Mucosa of stomach (tissue), 1 donor: ENCODE results near the gene CCDC71.
A peak's percentile ranks its signal among the peaks of the same experiment; 100 is the strongest.

ENCODE experiments used
- H3K27me3 ChIP-seq: one replicate; pipeline ENCODE4 v1.7.0; 2013; ENCODE audit warnings: mild to moderate bottlenecking, low read length; ENCODE audit not compliant: control insufficient read depth, insufficient read depth
- H3K36me3 ChIP-seq: one replicate; pipeline ENCODE4 v1.7.0; 2013; ENCODE audit warnings: low read length; ENCODE audit not compliant: control insufficient read depth, insufficient read depth
- H3K4me1 ChIP-seq: one replicate; pipeline ENCODE4 v1.7.0; 2013; ENCODE audit warnings: mild to moderate bottlenecking, low read length; ENCODE audit not compliant: control insufficient read depth, insufficient read depth
- H3K4me3 ChIP-seq: one replicate; pipeline ENCODE4 v1.7.0; 2013; ENCODE audit warnings: low read length
- H3K9ac ChIP-seq: one replicate; pipeline ENCODE4 v1.7.0; 2013; ENCODE audit warnings: mild to moderate bottlenecking, low read length, moderate library complexity
- H3K9me3 ChIP-seq: one replicate; pipeline ENCODE4 v1.7.0; 2013; ENCODE audit warnings: mild to moderate bottlenecking, low read length, moderate library complexity; ENCODE audit not compliant: control insufficient read depth
- donor health status: Pancreatic carcinoma.

Gene CCDC71

DNA sequence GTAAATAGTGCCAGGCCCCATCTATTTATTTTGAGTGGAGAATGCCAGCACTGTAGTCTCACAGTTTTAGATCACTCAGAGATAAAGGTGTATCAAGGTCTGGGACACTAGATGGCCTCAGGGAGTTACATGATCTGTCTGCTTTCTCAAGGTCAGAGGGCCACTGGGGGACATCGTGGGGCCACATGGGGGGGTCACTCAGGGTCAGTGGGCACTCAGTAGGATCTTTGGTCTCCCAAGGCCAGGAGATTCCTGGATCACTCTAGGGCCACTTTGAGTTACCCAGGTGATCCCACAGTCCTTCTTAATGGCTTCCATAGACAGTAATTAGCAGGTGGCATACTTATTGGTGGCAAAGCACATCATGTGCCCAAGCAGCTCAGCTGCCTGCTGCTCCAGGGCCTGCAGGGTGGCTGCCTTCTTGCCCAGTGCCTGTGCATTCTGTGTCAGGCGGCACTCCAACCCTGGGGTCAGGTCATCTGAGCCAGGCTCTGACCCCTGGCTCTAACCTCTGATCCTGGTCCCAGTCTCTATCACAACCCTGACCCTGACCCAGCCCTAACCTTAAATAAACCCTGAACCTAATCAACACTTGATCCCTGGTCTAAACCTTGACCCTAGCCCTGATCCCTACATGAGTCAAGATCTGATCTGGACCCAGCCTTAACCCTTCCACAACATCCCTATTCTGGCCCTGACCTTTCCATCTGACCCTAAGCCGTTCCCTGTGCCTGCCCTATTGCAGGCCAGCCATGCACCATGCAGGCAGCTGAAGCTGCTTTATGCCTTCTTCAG is 31.5 kb downstream of the CCDC71 start:
- Histone ChIP-seq H3K4me1 (peaks cover 18% of the 10 kb centered on the region), H3K9me3 (no peaks in the 10 kb centered on the region), H3K4me3 (no peak overlapping the region), H3K36me3 (no peaks in the 10 kb centered on the region), H3K27me3 (peaks cover 9% of the 10 kb centered on the region), H3K9ac (no peak overlapping the region)

DNA sequence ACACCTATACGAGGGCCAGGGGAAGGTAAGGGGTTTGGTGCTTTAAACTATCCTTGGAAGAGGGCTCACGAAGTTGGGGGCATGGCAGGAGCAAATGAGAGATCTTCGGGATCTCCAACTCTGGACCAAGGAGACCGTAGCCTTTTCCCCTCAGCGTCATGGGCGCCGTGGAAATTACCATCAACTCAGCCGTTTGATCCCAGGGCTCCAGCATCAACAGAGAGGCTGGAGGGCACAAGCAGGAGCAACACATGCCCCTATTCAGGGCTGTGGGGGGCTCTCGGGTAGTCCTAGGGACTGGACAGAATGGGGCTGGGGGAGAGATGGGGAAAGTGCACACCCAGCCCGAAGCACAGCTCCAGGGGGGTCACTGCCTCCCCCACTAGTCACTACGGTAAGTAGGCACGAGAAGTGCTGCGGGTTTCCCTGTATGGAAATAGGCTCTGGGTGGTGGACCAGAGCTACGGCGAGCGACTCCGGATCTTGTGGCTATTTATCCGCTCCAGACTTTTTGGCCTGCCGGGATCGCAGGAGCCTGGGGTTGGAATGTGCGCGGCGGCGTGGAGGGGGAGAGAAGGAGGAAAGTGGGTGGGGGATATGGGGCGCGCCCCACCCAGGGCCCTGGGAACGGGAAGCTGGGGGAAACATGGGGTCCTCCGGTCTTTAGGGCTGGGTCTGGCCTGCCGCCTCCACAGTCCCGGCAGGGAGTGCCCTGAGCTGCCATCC is 32.7 kb downstream of the CCDC71 start:
- Histone ChIP-seq H3K4me1 (peaks cover 18% of the 10 kb centered on the region), H3K9ac (peak overlapping the region; percentile 63), H3K4me3 (peak overlapping the region; percentile 44), H3K27me3 (peaks cover 9% of the 10 kb centered on the region), H3K36me3 (no peaks in the 10 kb centered on the region), H3K9me3 (no peaks in the 10 kb centered on the region)

DNA sequence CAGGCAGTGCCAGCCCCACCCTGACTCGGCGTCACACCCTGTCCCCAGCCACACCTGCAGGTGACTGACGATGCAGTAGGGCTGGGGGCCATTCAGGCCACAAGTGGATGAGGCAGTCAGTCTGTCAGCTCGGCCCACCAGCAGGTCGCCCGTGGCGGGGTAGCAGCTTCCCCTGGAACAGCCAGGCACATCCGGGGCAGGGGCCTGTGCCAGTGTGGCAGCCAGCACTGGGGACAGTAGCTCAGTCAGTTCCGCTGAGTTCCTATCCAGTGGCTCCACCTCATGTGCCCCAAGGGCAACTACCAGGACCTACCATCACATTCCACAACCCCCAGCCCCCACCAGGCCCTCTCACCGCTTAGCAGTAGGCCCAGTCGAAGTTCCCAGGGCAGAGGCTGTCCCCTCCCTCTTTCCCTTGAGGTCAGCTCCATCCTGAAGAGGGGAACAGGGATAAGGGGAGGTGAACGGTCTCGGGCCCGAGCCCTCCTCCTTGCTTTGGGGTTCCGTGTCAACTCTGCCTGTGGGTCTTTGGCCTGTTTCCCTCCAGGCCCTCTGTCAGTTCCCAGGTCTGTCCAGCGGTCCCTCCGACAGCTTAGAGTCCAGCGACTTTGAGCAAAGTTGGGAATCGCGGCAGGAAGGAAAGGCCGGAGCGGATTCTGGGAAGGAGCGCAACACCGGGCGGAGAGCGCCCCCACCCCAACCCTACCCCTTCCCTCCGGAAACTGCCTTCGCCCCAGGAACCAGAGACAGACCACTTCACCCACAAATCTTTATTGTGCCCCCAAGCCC is 33.5 kb downstream of the CCDC71 start, which contains the start of gene LAMB2:
Gene LAMB2 (minus strand): TSS at position 614 of the 789 bp plus-strand sequence. CDS start 183 bp downstream, at position 431.
- Histone ChIP-seq H3K36me3 (no peaks in the 10 kb centered on the region), H3K9me3 (no peaks in the 10 kb centered on the region), H3K27me3 (peaks cover under 1% of the 10 kb centered on the region), H3K4me3 (peak within 1 kb of the TSS; percentile 44), H3K9ac (peak within 1 kb of the TSS; percentile 63), H3K4me1 (peaks cover 18% of the 10 kb centered on the region)

DNA sequence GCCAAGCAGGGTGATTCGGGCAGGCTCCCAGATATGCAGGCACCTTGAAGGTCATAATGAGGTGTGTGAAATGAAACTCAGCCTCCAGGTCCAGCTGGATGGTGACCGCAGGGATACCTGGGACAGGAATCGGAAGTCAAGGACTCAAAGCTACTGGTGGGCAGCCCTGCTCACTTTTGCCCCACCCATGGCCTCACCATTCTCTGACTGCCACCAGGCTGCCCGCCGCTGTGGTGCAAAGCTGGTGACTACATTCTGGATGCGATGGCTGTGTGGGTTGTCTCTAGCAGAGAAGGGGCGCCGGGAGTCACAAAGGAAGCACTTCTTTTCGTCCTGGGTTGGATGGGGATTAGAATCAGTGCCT is 34.1 kb downstream of the CCDC71 start:
- H3K9ac ChIP-seq: peak overlapping the region; percentile 63
- no peaks in the 10 kb centered on the region for H3K9me3 ChIP-seq
- H3K4me1 ChIP-seq: peaks cover 18% of the 10 kb centered on the region

DNA sequence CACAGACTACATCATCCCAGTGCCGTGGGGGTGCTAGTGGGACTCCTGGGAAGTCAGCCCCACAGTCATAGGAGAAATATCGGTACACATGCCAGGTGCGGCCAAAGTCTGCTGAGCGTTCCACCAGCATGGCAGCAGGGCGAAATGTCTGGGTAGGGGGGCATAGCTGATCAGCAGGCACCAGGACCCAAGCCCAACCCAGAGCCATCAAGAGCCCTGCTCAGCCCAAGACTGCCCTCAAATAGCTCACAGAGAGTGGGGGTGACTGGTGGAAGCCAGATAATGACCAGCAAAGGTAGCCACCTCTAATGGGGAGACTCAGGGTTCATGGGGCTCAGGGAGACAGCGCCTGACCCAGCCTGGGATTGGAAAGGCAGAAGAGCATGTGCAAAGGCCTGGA is 34.6 kb downstream of the CCDC71 start:
- H3K9me3 ChIP-seq: no peaks in the 10 kb centered on the region
- peak overlapping the region; percentile 63 for H3K9ac ChIP-seq
- peaks cover 18% of the 10 kb centered on the region for H3K4me1 ChIP-seq
- H3K4me3 ChIP-seq: peak overlapping the region; percentile 44
- no peaks in the 10 kb centered on the region for H3K36me3 ChIP-seq
- no peaks in the 10 kb centered on the region for H3K27me3 ChIP-seq

More for the DNA sequence above, 34.1 kb downstream of the CCDC71 start:
- Histone ChIP-seq H3K36me3 (no peaks in the 10 kb centered on the region), H3K4me3 (peak overlapping the region; percentile 44), H3K27me3 (no peaks in the 10 kb centered on the region)

DNA sequence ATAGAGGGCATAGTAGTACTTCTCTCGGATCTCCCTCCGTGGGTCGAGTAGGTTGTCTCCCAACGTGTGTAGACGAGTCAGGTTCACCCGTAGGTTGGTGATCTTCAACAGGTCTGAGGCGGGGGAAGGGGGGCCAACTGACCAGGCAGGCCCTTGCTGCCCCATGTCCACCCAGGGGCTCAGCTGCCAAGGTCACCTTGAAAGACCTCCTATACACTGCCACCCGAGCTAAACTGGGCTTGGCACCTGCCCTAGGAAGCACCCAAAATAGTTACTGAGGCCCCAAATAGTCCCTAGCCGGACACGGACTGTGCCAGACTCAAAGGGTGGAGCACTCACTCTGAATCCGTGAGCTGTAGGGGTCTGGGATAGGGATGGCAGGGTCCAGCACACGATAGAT is 35.1 kb downstream of the CCDC71 start:
- H3K9ac ChIP-seq: no peak overlapping the region
- H3K27me3 ChIP-seq: no peaks in the 10 kb centered on the region
- H3K4me1 ChIP-seq: peaks cover 18% of the 10 kb centered on the region
- H3K4me3 ChIP-seq: no peak overlapping the region
- no peaks in the 10 kb centered on the region for H3K36me3 ChIP-seq
- no peaks in the 10 kb centered on the region for H3K9me3 ChIP-seq

DNA sequence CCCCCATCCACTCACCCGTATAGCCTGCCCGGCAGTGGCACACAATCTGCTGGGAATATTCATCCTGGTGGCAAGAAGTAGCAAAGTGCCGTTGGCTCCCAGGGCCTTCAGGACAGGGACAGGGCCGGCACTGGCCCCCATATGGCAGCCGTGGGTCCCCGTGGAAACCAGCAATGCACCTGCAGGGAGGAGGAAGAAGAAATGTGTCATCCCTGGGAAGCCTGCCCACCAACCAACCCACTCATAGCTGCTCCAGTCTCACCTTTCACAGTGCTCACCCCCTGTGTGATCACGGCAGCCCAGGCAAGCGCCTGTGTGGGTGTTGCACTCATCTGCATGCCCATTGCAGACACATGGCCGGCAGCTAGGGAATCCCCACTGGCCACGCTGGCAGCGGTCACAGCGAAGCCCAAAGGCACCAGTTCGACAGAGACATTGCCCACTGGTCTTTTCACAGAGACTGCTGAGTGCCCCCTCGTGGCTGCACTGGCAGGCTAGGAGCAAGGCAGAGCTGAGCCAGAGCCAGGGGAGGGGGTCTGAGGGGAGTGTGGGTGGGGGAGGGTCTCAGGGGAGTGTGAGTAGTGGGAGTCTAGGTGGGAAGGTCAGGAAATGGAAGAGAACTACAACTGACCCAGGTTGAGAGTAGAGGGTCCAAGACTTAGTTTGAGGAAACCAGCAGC is 41.0 kb downstream of the CCDC71 start:
- peaks cover 8% of the 10 kb centered on the region for H3K36me3 ChIP-seq
- no peak overlapping the region for H3K9ac ChIP-seq
- no peaks in the 10 kb centered on the region for H3K27me3 ChIP-seq
- no peak overlapping the region for H3K4me3 ChIP-seq
- H3K4me1 ChIP-seq: no peaks in the 10 kb centered on the region
- no peaks in the 10 kb centered on the region for H3K9me3 ChIP-seq

DNA sequence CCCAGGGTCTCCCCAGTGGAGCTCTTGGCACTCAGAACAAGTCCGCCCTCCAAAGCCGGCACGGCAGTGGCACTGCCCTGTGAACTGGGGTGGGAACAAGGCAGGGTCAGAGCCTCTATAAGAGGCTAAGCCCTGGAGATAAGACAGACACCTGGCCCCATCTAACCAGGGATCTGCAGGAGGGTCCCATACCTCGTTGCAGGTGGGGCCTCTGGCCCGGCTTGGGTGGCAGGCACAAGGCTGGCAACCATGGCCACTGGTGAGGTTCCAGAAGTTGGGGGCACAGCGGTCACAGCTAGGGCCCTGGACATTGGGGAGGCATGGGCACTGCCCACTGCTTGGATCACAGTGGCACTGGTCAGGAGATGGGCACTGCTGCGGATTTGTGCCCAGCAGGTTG is 41.9 kb downstream of the CCDC71 start:
- H3K36me3 ChIP-seq: peaks cover 8% of the 10 kb centered on the region
- peaks cover 9% of the 10 kb centered on the region for H3K4me1 ChIP-seq
- H3K9ac ChIP-seq: no peak overlapping the region
- no peaks in the 10 kb centered on the region for H3K9me3 ChIP-seq
- H3K27me3 ChIP-seq: no peaks in the 10 kb centered on the region
- H3K4me3 ChIP-seq: no peak overlapping the region

DNA sequence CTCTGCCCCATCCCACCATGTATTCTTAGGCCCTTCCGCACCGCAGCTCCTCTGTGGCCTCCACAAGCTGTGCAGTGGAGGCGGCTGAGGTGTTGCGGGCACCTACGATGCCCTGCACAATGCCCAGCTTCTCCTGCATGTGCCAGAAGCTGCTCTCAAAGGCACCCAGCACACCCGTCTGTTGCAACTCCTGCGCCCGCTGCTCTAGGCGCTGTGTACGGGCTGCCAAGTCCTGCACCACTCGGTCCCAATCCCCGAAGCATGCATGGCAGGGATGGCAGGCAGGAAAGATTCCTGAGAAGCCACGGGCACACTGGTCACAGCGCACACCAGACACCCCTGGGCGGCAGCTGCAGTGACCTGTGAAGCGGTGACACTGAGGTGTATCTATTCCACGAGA is 42.4 kb downstream of the CCDC71 start:
- H3K4me1 ChIP-seq: peaks cover 14% of the 10 kb centered on the region

DNA sequence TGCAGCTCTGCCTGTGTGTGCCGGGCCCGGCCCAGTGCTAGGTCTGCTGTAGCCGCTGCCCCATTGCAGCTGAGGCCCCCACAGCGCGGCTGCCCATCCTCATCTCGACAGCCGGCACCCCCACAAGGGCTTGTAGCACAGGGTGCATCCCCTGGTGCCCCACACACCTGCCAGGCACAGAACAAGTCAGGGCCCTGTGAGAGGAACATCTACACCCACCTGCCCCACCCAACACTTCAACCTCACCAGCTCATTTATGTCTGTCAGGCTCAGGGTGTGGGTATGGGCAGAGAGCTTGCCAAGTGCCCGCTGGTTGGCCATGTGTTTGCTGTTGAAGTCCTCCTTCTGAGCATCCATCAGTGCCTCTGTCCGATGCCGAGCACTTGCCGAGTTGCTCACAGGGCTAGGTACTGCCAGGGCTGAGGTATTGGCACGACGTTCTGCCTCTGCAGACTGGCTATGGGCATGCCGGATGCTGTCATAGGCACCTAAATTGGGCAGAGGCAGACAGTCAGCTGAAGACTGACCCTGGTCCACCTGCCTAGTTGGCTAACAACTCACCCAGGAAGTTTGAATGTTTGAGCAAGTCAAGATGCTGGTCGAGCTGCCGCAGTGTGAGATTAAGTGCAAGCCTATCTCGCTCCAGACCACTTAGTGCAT is 43.1 kb downstream of the CCDC71 start:
- H3K36me3 ChIP-seq: peaks cover 8% of the 10 kb centered on the region
- peaks cover 14% of the 10 kb centered on the region for H3K4me1 ChIP-seq
- H3K9ac ChIP-seq: no peak overlapping the region

More for the DNA sequence above, 42.4 kb downstream of the CCDC71 start:
- no peak overlapping the region for H3K9ac ChIP-seq
- H3K4me3 ChIP-seq: no peak overlapping the region
- H3K36me3 ChIP-seq: peaks cover 8% of the 10 kb centered on the region
- H3K9me3 ChIP-seq: no peaks in the 10 kb centered on the region
- no peaks in the 10 kb centered on the region for H3K27me3 ChIP-seq

DNA sequence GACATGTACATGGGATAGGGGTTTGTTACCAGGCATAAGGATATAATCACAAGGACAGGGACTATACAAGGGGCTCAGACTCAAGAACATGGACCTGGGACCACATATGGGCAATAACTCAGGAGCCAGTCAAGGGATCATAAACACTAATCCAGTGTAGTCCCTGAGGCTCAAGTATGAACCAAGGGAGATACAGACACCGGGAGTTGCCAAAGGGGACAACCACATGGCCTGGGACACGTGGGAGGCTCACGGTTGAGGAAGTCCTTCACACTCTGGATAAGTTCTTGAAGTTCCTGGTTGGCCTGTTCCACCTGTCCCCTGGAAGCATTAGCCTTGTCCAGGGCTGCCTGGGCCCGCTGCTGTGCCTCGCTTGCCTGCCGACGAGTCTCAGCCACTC is 43.7 kb downstream of the CCDC71 start:
- Histone ChIP-seq H3K4me3 (no peak overlapping the region), H3K4me1 (peaks cover 14% of the 10 kb centered on the region), H3K9me3 (no peaks in the 10 kb centered on the region), H3K36me3 (peaks cover 13% of the 10 kb centered on the region), H3K9ac (no peak overlapping the region), H3K27me3 (no peaks in the 10 kb centered on the region)

More for the DNA sequence above, 43.1 kb downstream of the CCDC71 start:
- Histone ChIP-seq H3K27me3 (no peaks in the 10 kb centered on the region), H3K9me3 (no peaks in the 10 kb centered on the region), H3K4me3 (no peak overlapping the region)
